ENCODE data around the gene TIMP2.

The TIMP2 gene

DNA sequence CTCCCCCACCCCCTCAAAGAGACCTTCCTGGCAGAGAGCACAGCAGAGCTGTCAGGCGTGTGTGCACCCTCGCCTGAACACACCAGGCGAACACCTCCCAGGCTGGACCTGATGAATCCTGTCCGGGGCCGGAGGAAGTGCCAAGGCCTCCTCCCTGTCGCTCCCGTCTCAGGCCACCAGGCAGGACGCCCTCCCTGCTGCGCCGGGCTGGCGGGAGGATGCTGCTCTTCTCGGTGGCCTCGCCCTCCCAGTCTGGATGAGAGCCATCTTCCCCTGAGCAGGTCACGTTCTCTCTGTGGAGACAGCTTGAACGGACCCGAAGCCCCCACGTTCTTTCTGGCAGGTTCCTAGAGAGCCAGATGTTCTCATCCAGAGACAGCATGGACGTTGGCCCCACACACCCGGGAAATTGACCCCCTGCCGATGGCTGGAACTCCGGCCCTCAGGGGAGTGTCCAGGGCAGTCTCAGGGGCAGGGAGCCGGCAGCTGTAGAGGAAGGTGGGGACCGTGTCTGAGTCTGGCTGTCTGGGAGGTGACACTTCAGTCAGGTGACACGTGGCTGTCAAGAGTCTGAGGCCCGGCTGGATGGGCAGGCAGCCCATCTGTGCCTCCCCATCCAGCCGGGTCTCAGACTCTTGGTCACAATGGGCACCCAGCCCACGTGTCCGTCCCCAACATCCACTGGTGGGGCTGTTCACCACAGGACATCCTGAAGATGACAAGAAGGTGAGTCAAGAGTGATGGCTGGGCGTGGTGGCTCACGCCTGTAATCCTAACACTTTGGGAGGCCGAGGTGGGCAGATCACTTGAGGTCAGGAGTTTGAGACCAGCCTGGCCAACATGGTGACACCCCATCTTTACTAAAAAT lies 5.0 kb upstream of the TIMP2 start:
- no peak for DNase-seq (ENCODE audit: low read depth)
- TF ChIP-seq, protein P1, sequence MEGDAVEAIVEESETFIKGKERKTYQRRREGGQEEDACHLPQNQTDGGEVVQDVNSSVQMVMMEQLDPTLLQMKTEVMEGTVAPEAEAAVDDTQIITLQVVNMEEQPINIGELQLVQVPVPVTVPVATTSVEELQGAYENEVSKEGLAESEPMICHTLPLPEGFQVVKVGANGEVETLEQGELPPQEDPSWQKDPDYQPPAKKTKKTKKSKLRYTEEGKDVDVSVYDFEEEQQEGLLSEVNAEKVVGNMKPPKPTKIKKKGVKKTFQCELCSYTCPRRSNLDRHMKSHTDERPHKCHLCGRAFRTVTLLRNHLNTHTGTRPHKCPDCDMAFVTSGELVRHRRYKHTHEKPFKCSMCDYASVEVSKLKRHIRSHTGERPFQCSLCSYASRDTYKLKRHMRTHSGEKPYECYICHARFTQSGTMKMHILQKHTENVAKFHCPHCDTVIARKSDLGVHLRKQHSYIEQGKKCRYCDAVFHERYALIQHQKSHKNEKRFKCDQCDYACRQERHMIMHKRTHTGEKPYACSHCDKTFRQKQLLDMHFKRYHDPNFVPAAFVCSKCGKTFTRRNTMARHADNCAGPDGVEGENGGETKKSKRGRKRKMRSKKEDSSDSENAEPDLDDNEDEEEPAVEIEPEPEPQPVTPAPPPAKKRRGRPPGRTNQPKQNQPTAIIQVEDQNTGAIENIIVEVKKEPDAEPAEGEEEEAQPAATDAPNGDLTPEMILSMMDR (IDR thresholded peaks at IDR 0.05; ENCODE audit: insufficient read depth, low read depth, low read length, missing control alignments): no peak
- H3K4me3 ChIP-seq (ENCODE audit: low read depth, low read length): no peak overlapping the region

DNA sequence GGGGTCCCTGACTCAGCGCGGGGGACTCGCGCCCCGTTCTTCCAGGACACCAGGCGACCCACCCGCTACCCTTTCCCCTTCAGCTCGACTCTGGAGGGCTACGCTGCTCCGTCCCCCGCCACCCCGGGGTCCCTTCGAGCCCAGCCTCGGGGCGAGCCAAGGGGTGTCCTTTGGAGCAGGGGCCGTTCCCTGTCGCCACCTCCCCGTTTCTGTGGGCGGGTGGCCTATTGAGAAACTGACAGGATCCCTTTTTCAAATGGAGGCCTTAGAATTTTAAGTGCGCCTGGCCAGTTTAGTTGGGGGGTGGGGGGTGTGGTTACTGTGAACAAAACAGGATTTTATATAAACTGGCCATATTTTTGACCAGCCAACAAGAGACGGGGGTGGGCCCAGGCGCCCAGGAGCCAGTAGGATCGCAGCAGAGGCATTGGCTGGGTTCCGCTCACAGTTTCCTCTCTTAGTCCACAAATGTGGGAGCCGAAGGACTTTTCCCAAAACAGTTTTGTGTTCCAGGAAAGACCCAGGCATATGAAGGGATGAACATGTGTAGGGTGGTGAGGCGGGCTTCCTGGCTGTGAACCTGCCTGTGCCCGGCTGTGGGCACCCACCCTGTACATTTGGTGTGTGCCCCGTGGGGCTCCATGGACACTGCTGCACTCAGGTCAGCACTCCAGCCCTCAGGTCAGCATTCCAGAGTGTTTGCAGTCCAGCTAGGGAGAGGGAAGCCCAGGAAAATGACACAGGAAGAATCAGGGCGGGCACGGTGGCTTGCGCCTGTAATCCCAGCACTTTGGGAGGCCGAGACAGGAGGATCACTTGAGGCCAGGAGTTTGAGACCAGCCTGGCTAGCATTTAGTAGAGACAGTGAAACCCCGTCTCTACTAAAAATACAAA lies 722 bp upstream of the TIMP2 start:
- H3K4me3 ChIP-seq (ENCODE audit: low read depth, low read length): no peak overlapping the region
- DNase-seq (ENCODE audit: low read depth): no peak
- TF ChIP-seq, protein P1 (IDR thresholded peaks at IDR 0.05; ENCODE audit: insufficient read depth, low read depth, low read length, missing control alignments): no peak

DNA sequence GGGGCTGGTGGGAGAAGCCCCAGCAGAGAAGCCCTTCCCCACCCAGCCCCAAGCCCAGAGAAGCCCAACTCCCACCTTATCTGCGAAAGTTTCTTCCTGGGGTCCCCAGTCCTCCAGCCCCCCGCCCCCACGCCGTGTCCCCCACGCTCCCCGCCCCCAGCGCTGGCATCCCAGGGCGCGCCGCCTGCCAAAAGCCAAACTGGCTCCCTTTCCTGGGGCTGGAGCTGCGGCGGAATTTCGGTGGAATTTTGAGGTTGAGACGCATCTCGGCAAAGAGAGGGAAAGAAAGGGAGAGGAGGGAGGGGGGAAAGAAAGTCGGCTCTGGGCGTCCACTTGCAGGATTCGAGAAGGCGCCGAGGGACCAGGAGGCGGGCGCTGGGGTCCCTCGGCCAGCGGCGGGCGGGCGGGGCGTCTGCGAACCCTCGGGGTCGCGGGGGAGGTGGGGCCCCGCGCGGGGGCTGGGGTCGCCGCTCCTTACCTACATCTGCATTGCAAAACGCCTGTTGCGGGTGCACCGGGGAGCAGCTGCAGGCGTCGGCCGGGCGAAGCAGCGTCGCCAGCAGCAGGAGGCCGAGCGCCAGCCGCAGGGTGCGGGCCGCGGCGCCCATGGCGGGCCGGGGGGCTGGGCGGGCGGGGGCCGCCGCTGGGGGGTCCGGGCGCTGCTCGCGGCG lies 571 bp downstream of the TIMP2 start:
- no peak overlapping the region for H3K4me3 ChIP-seq (ENCODE audit: low read depth, low read length)
- TF ChIP-seq, protein P1 (IDR thresholded peaks at IDR 0.05; ENCODE audit: insufficient read depth, low read depth, low read length, missing control alignments): no peak
- DNase-seq (ENCODE audit: low read depth): no peak

GRCh38 chr17:78923660-78924453 lies 1.3 kb downstream of the TIMP2 start:
- no peak overlapping the region for H3K4me3 ChIP-seq (ENCODE audit: low read depth, low read length)
- peak; percentile 56 for DNase-seq (ENCODE audit: low read depth)
- TF ChIP-seq, protein P1 (IDR thresholded peaks at IDR 0.05; ENCODE audit: insufficient read depth, low read depth, low read length, missing control alignments): no peak

- no peak overlapping the region for H3K4me3 ChIP-seq (ENCODE audit: low read depth, low read length)
- DNase-seq (ENCODE audit: low read depth): no peak
- TF ChIP-seq, protein P1 (IDR thresholded peaks at IDR 0.05; ENCODE audit: insufficient read depth, low read depth, low read length, missing control alignments): no peak
These were observed 2.2 kb downstream of the TIMP2 start for GRCh38 chr17:78922816-78923498.
